Kidney (tissue), 14 donors: ENCODE measurements around the gene ZNF33B. TPM values are rescaled to one million over a fixed set of nuclear protein-coding genes. Genes with fewer than 3 reads are reported as not detected.
A peak's percentile ranks its signal among the peaks of the same experiment; 100 is the strongest.

Source experiments
- DNase-seq, 5 donors: peaks; one replicate each; pipeline ENCODE4 v3.0.0-alpha.2; 2013 to 2020
- FAIRE-seq: peaks from 2 replicates; lab custom pipeline; 2012; peaks lifted over from hg19 to GRCh38; lab: Jason Lieb, UNC
- H3K27ac ChIP-seq, 2 donors: one replicate each; pipeline ENCODE4 v1.7.0; 2013; ENCODE audit warnings: low read depth in 2 of 2, low read length in 2 of 2, inconsistent platforms in 1 of 2
- H3K27me3 ChIP-seq: one replicate; pipeline ENCODE4 v1.7.1; 2013; ENCODE audit warnings: low read length, inconsistent platforms; ENCODE audit not compliant: control insufficient read depth, insufficient read depth
- H3K36me3 ChIP-seq, 3 donors: one replicate each; pipeline versions ENCODE4 v1.7.0 to v1.7.1; 2013; ENCODE audit warnings: low read length in 3 of 3, control low read depth in 1 of 3, inconsistent platforms in 1 of 3; ENCODE audit not compliant: insufficient read depth in 3 of 3, control insufficient read depth in 2 of 3
- H3K4me1 ChIP-seq, 3 donors: one replicate each; pipeline versions ENCODE4 v1.7.0 to v1.7.1; 2013; ENCODE audit warnings: low read length in 3 of 3, inconsistent platforms in 1 of 3, low read depth in 1 of 3; ENCODE audit not compliant: control insufficient read depth in 2 of 3, insufficient read depth in 2 of 3
- H3K4me3 ChIP-seq, 3 donors: one replicate each; pipeline versions ENCODE4 v1.7.0 to v1.8.1; 2013; ENCODE audit warnings: low read length in 3 of 3, control low read depth in 1 of 3, inconsistent platforms in 1 of 3
- H3K9ac ChIP-seq, 3 donors: one replicate each; pipeline versions ENCODE4 v1.7.0 to v1.7.1; 2013; ENCODE audit warnings: low read length in 3 of 3, control low read depth in 1 of 3, inconsistent platforms in 1 of 3
- H3K9me3 ChIP-seq, 3 donors: one replicate each; pipeline versions ENCODE4 v1.7.0 to v1.7.1; 2013; ENCODE audit warnings: low read length in 3 of 3, control low read depth in 1 of 3, inconsistent platforms in 1 of 3; ENCODE audit not compliant: control insufficient read depth in 2 of 3, insufficient read depth in 1 of 3
- intact Hi-C: fragments of 100-400 bp; cut with DNase I; formaldehyde crosslinking; loops from one replicate; pipeline ENCODE4 v1.11.1; 2022
- polyA plus RNA-seq: library from polyadenylated mRNA; stranded (reverse); fragments of 350-450 nt; fragmentation: Illumina TruSeq; extraction: RNeasy Lipid Tissue Mini Kit (QIAGEN cat#74804); gene quantifications from one replicate; pipeline ENCODE4 v1.2.3, GENCODE V29; 2014; ENCODE audit warnings: low read depth, low replicate concordance; ENCODE audit not compliant: insufficient read depth
- total RNA-seq: library from RNA; stranded (reverse); fragmentation: NEBNext Ultra II Directional; extraction: Animal tissue kit (Norgen Biotek cat#: 25700); gene quantifications from one replicate; pipeline ENCODE4 v1.2.1, GENCODE V29; 2021
- TF ChIP-seq, protein P1 (sequence below): IDR thresholded peaks from 3 replicates; pipeline ENCODE4 v1.5.1; 2012; ENCODE audit warnings: mild to moderate bottlenecking, moderate library complexity, borderline replicate concordance; ENCODE audit not compliant: insufficient read depth; ENCODE audit errors: extremely low read depth
- donor health status: control.
- donor health status: control.
- donor health status: control.
- donor health status: control.
- donor health status: control.
- donor health status: DM: yes; HTN: yes; CAD: no.
- donor health status: Normal renal cell carcinoma (clear cell type).

Gene ZNF33B
- total and polyA plus RNA-seq, 2 donors from 2014 or later = 15.5 to 47.0 TPM

DNA sequence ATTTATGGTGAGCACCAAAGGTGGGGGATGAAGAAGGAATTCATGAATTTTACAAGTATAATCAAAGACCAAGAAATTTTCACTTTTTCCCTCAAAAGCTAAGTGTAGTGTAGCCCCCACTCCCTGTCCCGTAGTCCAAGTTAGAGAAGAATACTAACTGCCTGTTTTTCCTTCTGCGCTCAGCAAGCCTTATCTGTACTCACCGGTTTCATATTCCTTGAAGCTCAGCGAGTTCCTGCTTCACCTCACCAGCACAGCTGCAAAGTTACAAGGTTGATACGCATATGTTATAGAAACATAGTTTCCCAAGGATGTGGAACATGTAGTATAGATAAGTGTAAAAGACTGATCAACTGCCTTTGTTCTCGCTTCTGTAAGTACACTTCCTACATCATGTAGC is 16.0 kb upstream of the ZNF33B start:
- DNase-seq = no peak
- no peak overlapping the region for H3K27ac ChIP-seq
- TF ChIP-seq, protein P1, sequence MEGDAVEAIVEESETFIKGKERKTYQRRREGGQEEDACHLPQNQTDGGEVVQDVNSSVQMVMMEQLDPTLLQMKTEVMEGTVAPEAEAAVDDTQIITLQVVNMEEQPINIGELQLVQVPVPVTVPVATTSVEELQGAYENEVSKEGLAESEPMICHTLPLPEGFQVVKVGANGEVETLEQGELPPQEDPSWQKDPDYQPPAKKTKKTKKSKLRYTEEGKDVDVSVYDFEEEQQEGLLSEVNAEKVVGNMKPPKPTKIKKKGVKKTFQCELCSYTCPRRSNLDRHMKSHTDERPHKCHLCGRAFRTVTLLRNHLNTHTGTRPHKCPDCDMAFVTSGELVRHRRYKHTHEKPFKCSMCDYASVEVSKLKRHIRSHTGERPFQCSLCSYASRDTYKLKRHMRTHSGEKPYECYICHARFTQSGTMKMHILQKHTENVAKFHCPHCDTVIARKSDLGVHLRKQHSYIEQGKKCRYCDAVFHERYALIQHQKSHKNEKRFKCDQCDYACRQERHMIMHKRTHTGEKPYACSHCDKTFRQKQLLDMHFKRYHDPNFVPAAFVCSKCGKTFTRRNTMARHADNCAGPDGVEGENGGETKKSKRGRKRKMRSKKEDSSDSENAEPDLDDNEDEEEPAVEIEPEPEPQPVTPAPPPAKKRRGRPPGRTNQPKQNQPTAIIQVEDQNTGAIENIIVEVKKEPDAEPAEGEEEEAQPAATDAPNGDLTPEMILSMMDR = no peak
- H3K4me1 ChIP-seq = peaks cover 2 to 28% (median 7%) of the 10 kb centered on the region in 3 donors
- no peak overlapping the region for H3K4me3 ChIP-seq
- no peak for FAIRE-seq
- H3K27me3 ChIP-seq = no peaks in the 10 kb centered on the region
- intact Hi-C loops = no loop called here
- no peaks in the 10 kb centered on the region for H3K36me3 ChIP-seq
- no peak overlapping the region for H3K9ac ChIP-seq
- no peaks in the 10 kb centered on the region for H3K9me3 ChIP-seq

DNA sequence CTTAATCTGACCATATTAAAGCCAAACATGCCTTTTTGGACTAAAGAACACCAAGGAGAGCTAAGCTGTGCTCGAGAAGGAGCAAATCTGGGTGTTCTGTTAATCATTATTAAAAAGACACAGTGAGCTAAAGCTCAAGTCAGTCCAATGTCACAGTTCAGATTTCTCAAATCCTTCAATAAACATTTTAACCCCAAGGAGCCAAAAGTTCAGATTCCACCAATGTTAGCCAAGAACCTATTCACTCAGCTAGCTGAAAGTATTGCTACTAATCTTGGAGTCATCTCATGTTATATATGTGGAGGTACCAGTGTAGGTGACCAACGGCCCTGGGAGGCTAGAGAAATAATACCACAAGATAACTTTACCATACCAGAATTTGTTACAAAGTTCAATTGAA is 14.5 kb upstream of the ZNF33B start:
- Histone ChIP-seq H3K9me3 (no peaks in the 10 kb centered on the region), H3K4me1 (peaks cover 2 to 28% (median 7%) of the 10 kb centered on the region in 3 donors), H3K9ac (no peak overlapping the region), H3K27me3 (no peaks in the 10 kb centered on the region), H3K36me3 (no peaks in the 10 kb centered on the region), H3K4me3 (no peak overlapping the region), H3K27ac (peak overlapping the region in 1 of 2 donors; percentile 30)
- TF ChIP-seq, protein P1 = no peak
- peak in 2 of 5 donors; percentile 16 to 21 for DNase-seq
- intact Hi-C loops = no loop called here
- peak; percentile 68 for FAIRE-seq

DNA sequence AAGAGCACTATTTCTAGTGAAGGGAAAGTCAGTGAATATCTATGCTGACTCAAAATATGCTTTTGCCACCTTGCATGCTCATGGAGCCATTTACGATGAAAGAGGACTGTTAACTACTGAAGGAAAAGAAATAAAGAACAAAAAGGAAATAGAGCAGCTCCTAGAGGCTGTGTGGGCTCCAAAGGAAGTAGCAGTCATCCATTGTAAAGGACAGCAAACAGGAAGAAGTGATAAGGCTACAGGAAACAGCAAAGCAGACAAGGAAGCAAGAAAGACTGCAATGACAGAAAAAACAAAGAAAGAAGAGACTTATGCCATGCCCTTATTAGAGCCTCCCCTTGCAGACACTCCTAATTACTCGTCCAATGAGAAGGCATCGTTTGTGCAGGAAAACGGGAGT is 12.0 kb upstream of the ZNF33B start:
- no peaks in the 10 kb centered on the region for H3K27me3 ChIP-seq
- H3K9me3 ChIP-seq = no peaks in the 10 kb centered on the region
- TF ChIP-seq, protein P1 = no peak
- no peaks in the 10 kb centered on the region for H3K36me3 ChIP-seq
- intact Hi-C loops = no loop called here
- no peak overlapping the region for H3K9ac ChIP-seq
- DNase-seq (no peak), FAIRE-seq (no peak)
- no peak overlapping the region for H3K4me3 ChIP-seq
- H3K4me1 ChIP-seq = peaks cover 2 to 44% (median 17%) of the 10 kb centered on the region in 3 donors
- no peak overlapping the region for H3K27ac ChIP-seq

DNA sequence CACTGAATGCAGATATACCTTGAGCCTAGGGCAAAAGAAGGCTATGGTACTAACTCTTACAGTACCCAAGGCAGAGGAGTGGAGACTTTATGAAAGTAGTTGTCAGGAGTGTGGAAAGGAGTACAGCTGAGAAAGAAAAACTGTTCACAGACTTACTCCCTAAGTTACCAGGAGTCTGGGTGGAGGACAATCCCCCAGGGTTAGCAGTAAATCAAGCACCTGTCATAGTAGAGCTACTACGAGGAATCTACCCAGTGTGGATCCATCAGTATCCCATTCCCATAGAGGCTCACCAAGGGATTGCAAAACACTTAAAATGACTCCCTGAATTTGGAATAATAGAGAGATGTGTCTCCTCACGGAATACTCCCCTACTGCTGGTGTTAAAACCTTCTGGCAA is 10.1 kb upstream of the ZNF33B start:
- Histone ChIP-seq H3K36me3 (no peaks in the 10 kb centered on the region), H3K4me1 (peaks cover 2 to 42% (median 17%) of the 10 kb centered on the region in 3 donors), H3K27me3 (no peaks in the 10 kb centered on the region), H3K27ac (no peak overlapping the region), H3K4me3 (no peak overlapping the region), H3K9ac (no peak overlapping the region), H3K9me3 (no peaks in the 10 kb centered on the region)
- TF ChIP-seq, protein P1 = no peak
- intact Hi-C loops = no loop called here
- FAIRE-seq (no peak), DNase-seq (no peak)
